Bronchial smooth muscle cell (primary cell): ENCODE data around the gene TMEM232. TPM values are rescaled to one million over a fixed set of nuclear protein-coding genes. Genes with fewer than 3 reads are reported as not detected.

Experiments used
- total RNA-seq: library from RNA; depleted of rRNA; stranded (reverse); fragments of >200 nt; gene quantifications from 2 replicates; pipeline ENCODE4 v1.2.1, GENCODE V29; 2014

The TMEM232 gene
- total RNA-seq: 6.3 and 14.7 TPM in 2 replicates

DNA sequence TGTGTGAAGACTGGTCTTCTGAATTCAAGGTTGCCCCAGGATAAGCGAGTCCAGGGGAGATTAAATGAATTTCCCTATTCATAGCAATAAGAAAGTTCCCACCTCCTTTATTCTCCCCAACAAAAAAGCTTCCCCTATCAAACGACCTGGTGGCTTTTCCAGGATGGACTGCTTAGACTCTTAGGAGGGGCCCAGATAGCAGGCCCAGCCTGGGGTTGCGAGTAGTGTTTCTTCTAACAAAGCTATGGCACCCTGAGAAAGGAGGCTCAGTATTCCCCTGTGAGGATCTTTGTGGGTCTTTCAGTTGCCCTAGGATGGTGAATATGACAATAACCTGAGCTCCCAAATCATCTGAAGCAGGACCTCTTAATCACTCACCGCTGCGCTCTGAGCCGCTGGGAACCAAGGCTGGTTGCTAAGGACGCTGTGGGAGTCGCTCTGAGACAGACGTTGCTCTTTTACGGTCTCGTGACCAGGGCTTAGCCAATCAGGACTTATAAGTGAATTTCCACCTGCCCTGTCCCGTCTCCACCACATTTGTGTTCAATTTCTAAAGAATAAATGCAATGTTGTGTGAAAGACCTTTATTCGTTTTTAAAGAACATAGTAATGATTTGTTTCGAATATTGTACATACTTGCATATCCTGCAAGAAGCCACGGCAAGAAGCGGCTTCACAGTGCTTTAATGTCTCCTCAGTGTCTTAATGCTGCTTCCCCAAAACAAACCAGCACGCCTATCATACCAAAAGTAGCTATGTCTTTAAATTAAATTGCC is at the start of gene TMEM232:
Gene TMEM232 (minus strand): TSS at position 423 of the 776 bp plus-strand sequence. CDS start 59,319 bp downstream, outside the sequence.

DNA sequence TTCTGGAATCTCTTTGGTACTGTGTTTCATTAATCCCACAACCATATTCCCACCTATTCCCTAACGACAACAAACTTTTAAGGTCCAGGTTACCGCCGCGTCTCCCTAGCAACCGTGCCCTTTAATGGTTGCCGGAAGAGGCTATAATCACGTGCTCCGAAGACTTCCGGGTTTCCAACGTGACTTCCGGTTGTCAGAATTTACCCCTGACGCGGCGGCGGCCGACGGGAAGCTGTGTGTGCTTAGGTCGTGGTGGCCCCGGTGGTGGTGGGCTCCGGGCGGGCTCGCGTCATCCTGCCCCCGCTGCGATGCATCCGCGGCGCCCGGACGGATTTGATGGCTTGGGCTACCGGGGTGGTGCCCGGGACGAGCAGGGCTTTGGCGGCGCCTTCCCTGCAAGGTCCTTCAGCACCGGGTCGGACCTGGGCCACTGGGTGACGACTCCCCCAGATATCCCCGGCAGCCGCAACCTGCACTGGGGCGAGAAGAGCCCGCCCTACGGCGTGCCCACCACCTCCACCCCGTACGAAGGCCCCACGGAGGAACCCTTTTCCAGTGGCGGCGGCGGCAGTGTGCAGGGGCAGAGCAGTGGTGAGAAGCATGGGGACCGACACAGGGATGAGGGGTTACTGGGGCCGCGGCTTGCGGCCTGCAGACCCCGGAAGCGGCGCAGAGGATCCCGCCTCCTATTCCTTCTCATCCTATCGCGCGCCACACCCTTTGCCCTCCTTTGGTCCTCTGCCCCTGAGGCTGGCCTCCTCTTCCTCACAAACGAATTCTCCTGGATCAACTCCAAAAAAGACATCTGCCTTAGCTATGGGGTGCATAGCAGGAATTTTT is 12.6 kb upstream of the TMEM232 start, which contains the start of gene SLC25A46:
Gene SLC25A46 (plus strand): TSS at position 196 of the 840 bp plus-strand sequence. CDS start 113 bp downstream, at position 309.

Other genes with a start within 250 kb of the TMEM232 start
- gene SLC25A46, start 12.3 kb upstream of the TMEM232 start, total RNA-seq: 77.4 and 84.2 TPM in 2 replicates